ENCODE data around the gene SCG3.

- TF ChIP-seq CTCF (optimal IDR thresholded peaks at IDR 0.05 in 1 of 3, IDR thresholded peaks at IDR 0.05 in 1 of 3, conservative IDR thresholded peaks at IDR 0.05 in 1 of 3; ENCODE audit: extremely low read depth in 1 of 3, insufficient read depth in 2 of 3, low read length in 3 of 3), result no peak
- TF ChIP-seq EZH2 (IDR thresholded peaks at IDR 0.05; ENCODE audit: low read length), result no peak
These were observed 55.6 kb downstream of the SCG3 start for GRCh38 chr15:51736751-51737521.
